Measurements from ENCODE around the gene OR9G1. TPM values are rescaled to one million over a fixed set of nuclear protein-coding genes. Genes with fewer than 3 reads are reported as not detected.

OR9G1 gene
- total RNA-seq, 2 donors from 2014 or later = not detected

DNA sequence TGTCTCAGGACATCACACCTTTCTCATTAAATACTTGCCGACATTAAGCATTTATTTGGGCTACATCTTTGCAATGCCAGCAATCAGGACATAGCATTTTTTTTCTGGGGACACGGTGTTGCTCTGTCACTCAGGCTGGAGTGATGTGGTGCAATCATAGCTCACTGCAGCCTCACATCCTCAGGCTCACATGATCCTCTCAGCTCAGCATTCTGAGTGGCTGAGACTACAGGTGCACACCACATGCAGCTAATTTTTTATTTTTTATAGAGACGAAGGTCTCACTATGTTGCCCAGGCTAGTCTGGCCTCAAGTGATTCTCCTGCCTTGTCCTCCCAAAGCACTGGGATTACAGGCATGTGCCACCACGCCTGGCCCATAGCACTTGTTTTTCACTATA lies 21.6 kb downstream of the OR9G1 start:
- Mint-ChIP-seq H3K4me3 (no peak overlapping the region), H3K27me3 (ENCODE audit: insufficient read depth) (no peaks in the 10 kb centered on the region), H3K4me1 (no peaks in the 10 kb centered on the region), H3K9me3 (no peaks in the 10 kb centered on the region), H3K36me3 (ENCODE audit: low read depth) (no peaks in the 10 kb centered on the region), H3K27ac (no peak overlapping the region)
- H3K27ac ChIP-seq (ENCODE audit: low read depth, low read length) = no peak overlapping the region
- no peaks in the 10 kb centered on the region for H3K27me3 ChIP-seq (ENCODE audit: control insufficient read depth, insufficient read depth, low read length, poor library complexity, severe bottlenecking)
- no peak overlapping the region for H3K9ac ChIP-seq (ENCODE audit: extremely low read depth, low read length, poor library complexity, severe bottlenecking)
- no peaks in the 10 kb centered on the region for H3K4me1 ChIP-seq (ENCODE audit: control insufficient read depth, insufficient read depth, low read length)
- WGBS, 2 experiments (ENCODE audit: insufficient coverage in 1 of 2, insufficient read length in 1 of 2) = 88 to 90% methylated on average over 3 to 4 of the region's 4 CpGs
- H3K36me3 ChIP-seq (ENCODE audit: control insufficient read depth, insufficient read depth, low read length) = no peaks in the 10 kb centered on the region
- H3K4me3 ChIP-seq (ENCODE audit: low read length) = no peak overlapping the region
- no peaks in the 10 kb centered on the region for H3K9me3 ChIP-seq (ENCODE audit: control insufficient read depth, low read length)
- TF ChIP-seq, protein P1, sequence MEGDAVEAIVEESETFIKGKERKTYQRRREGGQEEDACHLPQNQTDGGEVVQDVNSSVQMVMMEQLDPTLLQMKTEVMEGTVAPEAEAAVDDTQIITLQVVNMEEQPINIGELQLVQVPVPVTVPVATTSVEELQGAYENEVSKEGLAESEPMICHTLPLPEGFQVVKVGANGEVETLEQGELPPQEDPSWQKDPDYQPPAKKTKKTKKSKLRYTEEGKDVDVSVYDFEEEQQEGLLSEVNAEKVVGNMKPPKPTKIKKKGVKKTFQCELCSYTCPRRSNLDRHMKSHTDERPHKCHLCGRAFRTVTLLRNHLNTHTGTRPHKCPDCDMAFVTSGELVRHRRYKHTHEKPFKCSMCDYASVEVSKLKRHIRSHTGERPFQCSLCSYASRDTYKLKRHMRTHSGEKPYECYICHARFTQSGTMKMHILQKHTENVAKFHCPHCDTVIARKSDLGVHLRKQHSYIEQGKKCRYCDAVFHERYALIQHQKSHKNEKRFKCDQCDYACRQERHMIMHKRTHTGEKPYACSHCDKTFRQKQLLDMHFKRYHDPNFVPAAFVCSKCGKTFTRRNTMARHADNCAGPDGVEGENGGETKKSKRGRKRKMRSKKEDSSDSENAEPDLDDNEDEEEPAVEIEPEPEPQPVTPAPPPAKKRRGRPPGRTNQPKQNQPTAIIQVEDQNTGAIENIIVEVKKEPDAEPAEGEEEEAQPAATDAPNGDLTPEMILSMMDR (conservative IDR thresholded peaks at IDR 0.05) = no peak
- DNase-seq = no peak

DNA sequence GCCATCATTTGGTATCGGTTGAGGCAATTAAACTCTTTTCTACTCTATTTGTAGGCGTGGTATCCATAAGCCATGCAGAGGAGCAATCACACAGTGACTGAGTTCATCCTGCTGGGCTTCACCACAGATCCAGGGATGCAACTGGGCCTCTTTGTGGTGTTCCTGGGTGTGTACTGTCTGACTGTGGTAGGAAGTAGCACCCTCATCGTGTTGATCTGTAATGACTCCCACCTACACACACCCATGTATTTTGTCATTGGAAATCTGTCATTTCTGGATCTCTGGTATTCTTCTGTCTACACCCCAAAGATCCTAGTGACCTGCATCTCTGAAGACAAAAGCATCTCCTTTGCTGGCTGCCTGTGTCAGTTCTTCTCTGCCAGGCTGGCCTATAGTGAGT lies 41.2 kb downstream of the OR9G1 start:
- H3K9ac ChIP-seq (ENCODE audit: extremely low read depth, low read length, poor library complexity, severe bottlenecking) = no peak overlapping the region
- H3K36me3 ChIP-seq (ENCODE audit: control insufficient read depth, insufficient read depth, low read length) = no peaks in the 10 kb centered on the region
- no peaks in the 10 kb centered on the region for H3K9me3 ChIP-seq (ENCODE audit: control insufficient read depth, low read length)
- Mint-ChIP-seq H3K9me3 (peaks cover 4% of the 10 kb centered on the region), H3K27ac (no peak overlapping the region), H3K36me3 (ENCODE audit: low read depth) (no peaks in the 10 kb centered on the region), H3K4me3 (no peak overlapping the region), H3K27me3 (ENCODE audit: insufficient read depth) (no peaks in the 10 kb centered on the region), H3K4me1 (no peaks in the 10 kb centered on the region)
- TF ChIP-seq, protein P1 (conservative IDR thresholded peaks at IDR 0.05) = no peak
- H3K27me3 ChIP-seq (ENCODE audit: control insufficient read depth, insufficient read depth, low read length, poor library complexity, severe bottlenecking) = no peaks in the 10 kb centered on the region
- DNase-seq = no peak
- no peaks in the 10 kb centered on the region for H3K4me1 ChIP-seq (ENCODE audit: control insufficient read depth, insufficient read depth, low read length)
- no peak overlapping the region for H3K27ac ChIP-seq (ENCODE audit: low read depth, low read length)
- WGBS, 2 experiments (ENCODE audit: insufficient coverage in 1 of 2, insufficient read length in 1 of 2) = 85 to 91% methylated on average over 3 of the region's 3 CpGs
- no peak overlapping the region for H3K4me3 ChIP-seq (ENCODE audit: low read length)

DNA sequence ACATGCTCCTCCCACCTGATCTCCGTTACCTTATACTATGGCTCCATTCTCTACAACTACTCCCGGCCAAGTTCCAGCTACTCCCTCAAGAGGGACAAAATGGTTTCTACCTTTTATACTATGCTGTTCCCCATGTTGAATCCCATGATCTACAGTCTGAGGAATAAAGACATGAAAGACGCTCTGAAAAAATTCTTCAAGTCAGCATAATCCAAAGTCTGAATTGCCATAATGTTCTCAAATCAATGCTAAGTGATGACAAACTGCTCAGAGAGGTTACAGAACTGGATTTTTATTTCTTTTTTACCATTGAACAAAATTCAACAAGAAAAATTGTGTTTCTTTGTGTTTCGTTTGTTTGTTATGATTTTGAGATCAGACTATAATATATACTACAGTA lies 42.0 kb downstream of the OR9G1 start:
- no peaks in the 10 kb centered on the region for H3K27me3 ChIP-seq (ENCODE audit: control insufficient read depth, insufficient read depth, low read length, poor library complexity, severe bottlenecking)
- H3K27ac Mint-ChIP-seq = no peak overlapping the region
- H3K4me1 ChIP-seq (ENCODE audit: control insufficient read depth, insufficient read depth, low read length) = no peaks in the 10 kb centered on the region
- H3K4me1 Mint-ChIP-seq = no peaks in the 10 kb centered on the region
- DNase-seq = no peak
- no peak overlapping the region for H3K4me3 Mint-ChIP-seq
- H3K9me3 ChIP-seq (ENCODE audit: control insufficient read depth, low read length) = no peaks in the 10 kb centered on the region
- no peak overlapping the region for H3K9ac ChIP-seq (ENCODE audit: extremely low read depth, low read length, poor library complexity, severe bottlenecking)
- H3K9me3 Mint-ChIP-seq = peaks cover 4% of the 10 kb centered on the region
- H3K4me3 ChIP-seq (ENCODE audit: low read length) = no peak overlapping the region
- H3K36me3 Mint-ChIP-seq (ENCODE audit: low read depth) = no peaks in the 10 kb centered on the region
- 92 to 93% methylated on average over 2 to 3 of the region's 4 CpGs for WGBS, 2 experiments (ENCODE audit: insufficient coverage in 1 of 2, insufficient read length in 1 of 2)
- no peaks in the 10 kb centered on the region for H3K36me3 ChIP-seq (ENCODE audit: control insufficient read depth, insufficient read depth, low read length)
- no peak overlapping the region for H3K27ac ChIP-seq (ENCODE audit: low read depth, low read length)
- H3K27me3 Mint-ChIP-seq (ENCODE audit: insufficient read depth) = no peaks in the 10 kb centered on the region
- TF ChIP-seq, protein P1 (conservative IDR thresholded peaks at IDR 0.05) = no peak
